ENCODE results near the gene GPR4. TPM values are rescaled to one million over a fixed set of nuclear protein-coding genes. Genes with fewer than 3 reads are reported as not detected.

GPR4 gene
- total and polyA plus RNA-seq, 8 donors: 2.4 to 9.5 (median 4.4) TPM

GRCh38 chr19:45640849-45641273 lies 38.8 kb upstream of the GPR4 start:
- ATAC-seq: no peak
- peaks cover 4 to 26% of the 10 kb centered on the region in 2 donors for H3K27me3 ChIP-seq
- peak in 1 of 4 donors; percentile 48 for DNase-seq
- TF ChIP-seq, protein P1, sequence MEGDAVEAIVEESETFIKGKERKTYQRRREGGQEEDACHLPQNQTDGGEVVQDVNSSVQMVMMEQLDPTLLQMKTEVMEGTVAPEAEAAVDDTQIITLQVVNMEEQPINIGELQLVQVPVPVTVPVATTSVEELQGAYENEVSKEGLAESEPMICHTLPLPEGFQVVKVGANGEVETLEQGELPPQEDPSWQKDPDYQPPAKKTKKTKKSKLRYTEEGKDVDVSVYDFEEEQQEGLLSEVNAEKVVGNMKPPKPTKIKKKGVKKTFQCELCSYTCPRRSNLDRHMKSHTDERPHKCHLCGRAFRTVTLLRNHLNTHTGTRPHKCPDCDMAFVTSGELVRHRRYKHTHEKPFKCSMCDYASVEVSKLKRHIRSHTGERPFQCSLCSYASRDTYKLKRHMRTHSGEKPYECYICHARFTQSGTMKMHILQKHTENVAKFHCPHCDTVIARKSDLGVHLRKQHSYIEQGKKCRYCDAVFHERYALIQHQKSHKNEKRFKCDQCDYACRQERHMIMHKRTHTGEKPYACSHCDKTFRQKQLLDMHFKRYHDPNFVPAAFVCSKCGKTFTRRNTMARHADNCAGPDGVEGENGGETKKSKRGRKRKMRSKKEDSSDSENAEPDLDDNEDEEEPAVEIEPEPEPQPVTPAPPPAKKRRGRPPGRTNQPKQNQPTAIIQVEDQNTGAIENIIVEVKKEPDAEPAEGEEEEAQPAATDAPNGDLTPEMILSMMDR (IDR thresholded peaks at IDR 0.05): no peak
- H3K9me3 ChIP-seq: no peaks in the 10 kb centered on the region
- H3K4me3 ChIP-seq: peak overlapping the region in 1 of 2 donors; percentile 42
- intact Hi-C loops (cut with DNase I): loop anchor here in 1 of 2 donors (5.0 kb wide), 1 partner anchor 119 kb away; no protein-coding TSS in a partner anchor
- H3K36me3 ChIP-seq: no peaks in the 10 kb centered on the region
- H3K27ac ChIP-seq: peak overlapping the region; percentile 80 to 92
- H3K4me1 ChIP-seq: peaks cover 17 to 57% of the 10 kb centered on the region in 2 donors

DNA sequence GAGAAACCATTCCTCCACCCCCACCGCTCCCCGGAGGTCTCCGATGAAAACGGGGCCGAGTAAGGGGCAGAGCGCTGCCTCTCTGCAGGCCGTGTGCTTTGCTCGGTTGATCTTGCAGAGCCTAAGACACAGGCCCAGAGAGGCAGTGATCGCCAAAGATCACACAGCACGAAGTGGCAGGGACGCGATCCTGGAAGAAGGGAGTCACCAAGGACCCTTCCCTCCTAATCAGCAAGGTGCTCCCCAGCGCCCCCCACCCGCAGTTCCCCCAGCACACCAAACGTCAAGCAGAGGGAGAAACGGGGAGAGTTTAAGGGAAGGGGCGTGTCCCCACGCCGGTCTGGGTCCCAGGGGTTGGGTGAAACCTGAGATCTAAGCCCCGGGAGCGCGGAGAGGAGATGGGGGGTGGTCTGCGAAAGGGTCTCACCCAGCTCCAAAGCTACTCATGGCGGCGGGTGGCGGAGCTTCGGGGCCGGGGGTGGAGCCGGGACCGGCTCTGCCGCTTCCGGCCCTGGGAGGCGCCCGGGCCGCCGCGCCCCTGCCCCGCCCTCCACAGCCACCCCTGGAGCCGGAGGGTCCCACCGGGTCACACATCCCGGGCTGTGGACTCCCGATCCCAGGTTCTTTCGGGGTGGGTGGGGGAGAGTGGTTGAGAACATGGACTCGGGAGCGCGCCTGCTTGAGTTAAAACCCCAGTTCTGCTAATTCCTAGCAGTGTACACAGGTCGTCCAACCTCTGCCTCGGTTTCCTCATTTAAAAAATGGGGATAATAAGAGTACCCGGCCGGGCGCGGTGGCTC lies 37.1 kb upstream of the GPR4 start, which contains the start of gene EML2:
TSS of gene EML2 (minus strand) at position 468 of the 800 bp plus-strand sequence. CDS start at position 447, 21 bp downstream.
- intact Hi-C loops (cut with DNase I): no loop called here
- H3K27ac ChIP-seq: peak within 1 kb of the TSS in 1 of 2 donors; percentile 35

GRCh38 chr19:45637890-45638667 lies 36.1 kb upstream of the GPR4 start:
- ATAC-seq: peak; percentile 6
- H3K27me3 ChIP-seq: no peaks in the 10 kb centered on the region
- intact Hi-C loops (cut with DNase I): no loop called here
- H3K4me1 ChIP-seq: peaks cover 15 to 45% of the 10 kb centered on the region in 2 donors
- peak overlapping the region; percentile 57 to 69 for H3K4me3 ChIP-seq
- no peaks in the 10 kb centered on the region for H3K9me3 ChIP-seq
- TF ChIP-seq, protein P1 (IDR thresholded peaks at IDR 0.05): no peak
- no peak overlapping the region for H3K27ac ChIP-seq
- H3K36me3 ChIP-seq: no peaks in the 10 kb centered on the region
- DNase-seq: no peak

More for the DNA sequence above, 37.1 kb upstream of the GPR4 start, which contains the start of gene EML2:
- TF ChIP-seq, protein P1 (IDR thresholded peaks at IDR 0.05): no peak
- peak in 3 of 4 donors; percentile 68 to 93 (median 68) for DNase-seq
- no peaks in the 10 kb centered on the region for H3K36me3 ChIP-seq
- peak within 1 kb of the TSS; percentile 57 to 69 for H3K4me3 ChIP-seq
- peaks cover 0 to 9% of the 10 kb centered on the region in 2 donors for H3K27me3 ChIP-seq
- ATAC-seq: peak; percentile 52
- peaks cover 17 to 48% of the 10 kb centered on the region in 2 donors for H3K4me1 ChIP-seq
- no peaks in the 10 kb centered on the region for H3K9me3 ChIP-seq

DNA sequence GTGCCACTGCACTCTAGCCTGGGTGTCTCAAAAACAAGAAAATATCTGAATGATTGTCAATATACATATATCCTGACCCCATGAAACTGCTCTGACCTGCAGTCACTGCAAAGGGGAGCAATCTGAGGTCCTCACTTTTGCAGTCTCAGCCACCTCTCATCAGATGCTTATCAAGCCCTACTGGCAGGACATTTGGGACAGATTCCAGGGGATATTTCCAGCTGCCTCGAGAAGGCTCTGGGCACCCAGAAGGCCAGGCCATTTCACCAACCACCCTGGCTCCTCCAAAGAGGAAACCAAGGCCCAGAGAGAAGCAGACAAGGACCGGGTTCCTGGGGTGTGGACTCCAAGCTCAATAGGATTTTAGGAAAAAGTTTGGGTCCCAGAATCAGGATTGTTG lies 34.9 kb upstream of the GPR4 start:
- no peak for ATAC-seq
- intact Hi-C loops (cut with DNase I): no loop called here

More for the DNA sequence above, 34.9 kb upstream of the GPR4 start:
- no peak overlapping the region for H3K4me3 ChIP-seq
- H3K27me3 ChIP-seq: no peaks in the 10 kb centered on the region
- H3K36me3 ChIP-seq: no peaks in the 10 kb centered on the region
- DNase-seq: no peak
- H3K27ac ChIP-seq: no peak overlapping the region
- peaks cover 9 to 41% of the 10 kb centered on the region in 2 donors for H3K4me1 ChIP-seq
- no peaks in the 10 kb centered on the region for H3K9me3 ChIP-seq
- TF ChIP-seq, protein P1 (IDR thresholded peaks at IDR 0.05): no peak

Measured in left lung (tissue), 10 donors.